ENCODE data around the gene C19orf38.

- TF ChIP-seq CTCF (IDR thresholded peaks at IDR 0.05; ENCODE audit: insufficient read depth, low read length) (no peak), GABPA (IDR thresholded peaks at IDR 0.05; ENCODE audit: low read depth) (no peak)
These were observed 17.8 kb upstream of the C19orf38 start for GRCh38 chr19:10830370-10830769.

All from HL-60 (cell line).